HT1080 (cell line): Measurements from ENCODE around the gene CYTH1. TPM values are rescaled to one million over a fixed set of nuclear protein-coding genes. Genes with fewer than 3 reads are reported as not detected.

Experiments used
- DNase-seq: peaks from one replicate; pipeline ENCODE4 v3.0.0-alpha.2; 2015; ENCODE audit warnings: low read depth
- total RNA-seq: library from RNA; depleted of rRNA; stranded (reverse); fragments of >200 nt; shearing (Covaris generic); gene quantifications from 2 replicates; pipeline ENCODE4 v1.2.3, GENCODE V29; 2014

Gene CYTH1
- total RNA-seq, 1 experiment from 2014 or later: 13.4 TPM

DNA sequence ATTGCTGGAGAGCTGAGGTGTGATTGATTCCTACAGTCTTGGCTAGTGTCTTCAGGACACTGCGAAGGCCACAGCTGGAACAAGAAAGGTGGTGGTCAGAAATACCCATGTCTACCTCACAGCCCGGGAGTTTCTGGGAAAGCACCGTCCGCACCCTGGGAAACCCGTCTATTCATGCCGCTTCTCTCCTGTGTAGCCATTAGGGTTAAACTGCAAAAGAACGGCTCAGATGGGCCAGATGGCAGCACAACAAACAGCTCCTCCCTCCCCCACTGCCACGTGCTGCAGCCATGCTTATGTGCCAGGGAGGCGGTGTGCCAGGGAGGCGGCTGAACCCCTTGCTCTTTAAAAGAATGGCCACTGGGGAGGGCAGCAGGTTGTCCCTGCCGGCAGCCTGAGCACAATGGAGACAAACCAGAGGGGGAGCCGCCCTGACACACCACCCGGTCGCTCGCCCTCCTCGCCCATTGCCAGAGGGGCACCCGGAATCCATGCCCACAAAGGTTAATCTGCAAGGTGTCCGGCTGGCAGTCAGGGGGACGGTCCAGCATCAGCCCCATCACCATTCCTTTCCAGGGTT lies 65.2 kb downstream of the CYTH1 start:
- no peak for DNase-seq

DNA sequence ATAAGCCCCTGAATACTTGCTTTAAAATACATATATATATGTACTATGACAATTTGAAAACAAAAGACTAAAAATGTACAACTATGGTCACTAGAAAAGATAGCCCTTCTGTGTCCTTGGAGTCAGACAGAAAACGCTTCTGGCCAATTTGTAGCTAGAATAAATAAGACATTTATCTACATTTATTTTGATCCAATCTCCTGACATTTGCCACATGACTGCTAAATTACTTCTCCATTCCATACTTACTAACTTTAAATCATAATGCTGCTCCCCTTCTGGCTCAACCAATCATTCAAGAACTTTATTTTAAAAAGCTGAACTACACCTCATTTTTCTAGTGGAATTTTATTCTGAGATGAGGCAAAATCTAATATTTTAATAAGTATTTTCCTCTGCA lies 65.8 kb downstream of the CYTH1 start:
- no peak for DNase-seq

DNA sequence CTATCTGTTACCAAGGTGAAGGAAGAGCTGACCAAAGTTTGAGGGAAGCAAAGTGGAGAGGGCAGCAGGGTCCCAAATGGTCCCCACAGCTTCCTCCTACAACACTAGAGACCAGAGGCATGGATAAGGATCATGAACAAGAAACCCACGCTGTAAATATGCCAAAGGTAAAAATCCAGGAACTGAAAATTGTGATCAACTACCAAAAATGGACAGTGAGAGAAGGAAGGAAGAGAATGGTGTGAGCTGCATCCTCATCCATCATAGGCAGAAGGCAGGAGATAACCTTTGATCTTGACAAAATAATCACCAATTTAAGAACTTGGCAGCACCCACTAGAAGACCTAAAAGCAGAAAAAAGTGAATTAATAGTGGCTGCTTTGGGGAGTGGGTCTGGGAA lies 66.2 kb downstream of the CYTH1 start:
- no peak for DNase-seq

DNA sequence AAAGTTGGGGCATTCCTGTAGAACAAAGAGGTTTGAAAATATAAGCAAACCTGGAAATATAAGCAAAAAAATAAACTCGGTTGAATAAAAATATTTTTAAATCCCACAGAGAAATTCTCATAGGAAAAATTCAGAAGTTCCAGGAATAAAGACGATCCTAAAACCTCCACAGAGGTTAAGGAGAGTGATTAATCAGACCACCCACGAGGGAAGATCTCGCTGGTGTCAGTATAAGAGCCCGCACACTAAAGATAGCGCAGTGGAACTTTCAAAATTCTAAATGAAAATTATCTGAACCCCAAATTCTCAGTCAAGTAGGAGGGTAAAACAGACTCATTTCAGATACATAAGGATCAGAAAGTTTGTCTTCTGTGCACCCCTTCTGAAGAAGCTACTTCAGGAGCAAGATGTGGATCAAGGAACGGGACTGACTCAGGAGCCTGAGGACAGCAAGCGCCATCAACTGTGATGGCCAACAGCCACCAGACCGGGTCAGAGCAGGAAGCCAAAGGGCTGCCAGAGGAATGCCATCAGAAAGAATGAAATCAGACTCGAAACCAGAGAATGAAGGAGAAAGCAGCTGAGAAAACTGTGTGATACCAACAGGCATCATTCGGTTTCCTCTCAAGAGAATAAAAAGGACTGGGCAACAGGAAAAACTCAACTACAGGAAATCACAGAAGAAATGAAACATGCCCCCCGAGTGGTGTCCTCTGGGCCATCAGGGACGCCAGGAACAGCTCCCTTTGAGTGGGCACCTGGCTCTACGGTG lies 66.9 kb downstream of the CYTH1 start:
- DNase-seq: no peak

DNA sequence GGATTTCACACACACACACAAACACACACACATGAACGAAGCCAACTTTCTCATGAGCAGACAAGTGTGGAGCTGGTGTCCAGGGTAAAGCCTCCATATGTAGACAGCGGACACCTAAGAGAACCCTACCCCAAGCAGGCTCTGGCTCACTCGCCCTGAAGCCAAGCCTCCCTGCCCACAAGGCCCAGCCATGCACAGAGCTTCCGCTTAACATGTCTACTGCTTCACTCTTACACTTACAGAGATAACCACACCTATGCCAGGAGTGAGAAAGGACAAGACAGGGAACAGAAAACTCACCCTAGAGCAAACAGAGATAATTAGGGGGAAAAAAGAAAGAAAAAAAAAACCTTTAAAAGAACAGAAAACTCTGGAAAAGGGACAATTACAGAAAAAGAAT lies 67.5 kb downstream of the CYTH1 start:
- DNase-seq: no peak

DNA sequence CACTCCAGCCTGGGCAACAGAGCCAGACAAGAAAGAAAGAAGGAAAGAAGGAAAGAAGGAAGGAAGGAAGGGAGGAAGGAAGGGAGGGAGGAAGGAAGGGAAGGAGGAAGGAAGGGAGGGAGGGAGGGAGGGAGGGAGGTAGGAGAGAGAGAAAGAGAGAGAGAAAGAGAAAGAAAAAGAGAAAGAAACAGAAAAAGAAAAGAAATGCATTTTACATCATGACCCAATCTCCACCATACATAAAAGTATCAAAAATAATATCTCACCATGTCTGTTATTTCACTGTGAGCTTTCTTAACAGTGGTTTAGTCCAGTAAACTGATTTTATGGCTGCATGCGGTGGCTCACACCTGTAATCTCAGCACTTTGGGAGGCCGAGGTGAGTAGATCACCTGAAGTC lies 70.0 kb downstream of the CYTH1 start:
- no peak for DNase-seq

DNA sequence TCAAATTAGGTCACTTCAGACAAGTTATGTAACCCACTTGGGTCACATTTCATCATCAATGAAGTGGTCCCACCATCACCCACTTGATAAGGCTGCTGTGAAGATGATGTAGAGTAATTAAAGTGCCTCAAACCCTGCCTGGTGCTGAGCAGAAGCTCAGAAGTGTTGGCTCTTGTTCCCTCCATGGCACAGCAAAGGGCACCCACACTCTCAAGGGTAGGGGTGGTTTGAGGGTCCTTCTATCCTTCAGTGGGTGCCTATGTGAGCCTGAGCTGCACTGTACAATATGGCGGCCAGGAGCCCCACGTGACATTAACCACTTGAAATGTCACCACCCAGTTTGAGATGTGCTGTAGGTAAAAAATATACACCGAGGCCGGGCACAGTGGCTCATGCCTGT lies 71.5 kb downstream of the CYTH1 start:
- no peak for DNase-seq

DNA sequence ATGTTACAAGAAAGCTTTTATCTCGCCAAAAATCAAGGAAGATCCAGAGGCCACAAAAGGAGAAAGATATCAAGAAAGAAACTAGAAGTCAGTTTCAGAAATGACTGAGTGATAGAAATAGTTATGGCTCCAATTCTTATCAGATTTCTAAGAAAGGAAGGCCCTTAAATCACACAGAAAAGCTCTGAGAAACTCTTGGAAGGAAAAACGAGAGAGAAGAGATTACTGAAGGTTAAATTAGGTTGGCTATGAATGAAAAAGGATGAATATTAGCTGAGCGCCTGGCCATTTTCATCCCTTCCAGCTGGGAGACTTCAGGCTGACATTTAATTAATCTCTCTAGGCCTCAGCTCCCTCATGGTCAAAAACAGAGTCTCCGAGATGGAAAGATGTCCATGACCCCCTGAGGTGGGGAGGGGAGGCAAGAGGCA lies 72.3 kb downstream of the CYTH1 start:
- no peak for DNase-seq

DNA sequence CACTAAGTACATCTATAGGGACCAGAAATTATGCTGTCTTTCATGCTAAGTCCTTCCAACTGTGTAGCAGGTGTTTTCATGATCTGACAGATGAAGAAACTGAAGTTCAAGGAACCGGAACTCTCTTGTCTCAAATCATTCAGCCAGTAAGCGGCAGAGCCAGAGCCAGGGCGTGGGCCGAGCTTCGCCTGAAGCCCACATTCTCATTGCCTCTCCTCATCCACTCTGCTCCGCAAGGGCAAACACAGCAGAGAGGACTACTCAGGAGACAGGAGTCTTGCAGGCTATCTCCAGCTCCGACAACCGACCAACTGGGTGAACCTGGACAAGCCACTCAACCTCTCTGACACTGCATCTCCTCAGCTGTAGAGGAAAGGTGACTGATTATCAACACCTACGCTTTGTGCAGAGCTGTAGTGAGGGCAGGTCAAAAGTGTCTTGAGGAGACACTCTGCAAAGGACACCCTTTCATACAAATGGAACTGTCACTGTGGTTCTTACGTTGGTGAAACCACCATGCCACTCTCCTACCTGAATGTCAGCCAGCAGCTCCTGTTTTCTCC lies 72.9 kb downstream of the CYTH1 start:
- DNase-seq: no peak

DNA sequence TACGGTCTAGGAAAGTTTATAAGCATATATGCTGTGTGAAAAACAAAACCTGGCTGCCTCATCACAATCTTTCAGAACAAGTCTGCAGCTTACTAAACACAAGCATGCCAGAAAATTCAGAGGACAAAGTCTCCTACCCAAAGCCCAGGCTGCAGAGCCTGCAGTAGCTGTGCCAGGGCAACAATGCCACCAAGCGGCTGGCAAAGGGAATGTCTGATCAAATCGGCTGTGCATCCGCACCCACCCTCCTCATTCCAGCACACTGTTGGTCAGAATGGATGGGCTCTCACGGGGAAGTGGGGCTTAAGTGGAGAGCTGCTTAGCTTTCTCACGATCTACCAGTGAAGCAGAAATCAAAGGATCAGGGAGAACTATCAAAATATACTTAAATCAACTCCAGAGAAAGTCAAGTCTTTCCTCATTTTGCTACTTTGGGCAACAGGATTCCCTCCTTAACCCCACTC lies 73.5 kb downstream of the CYTH1 start:
- peak; percentile 66 for DNase-seq

DNA sequence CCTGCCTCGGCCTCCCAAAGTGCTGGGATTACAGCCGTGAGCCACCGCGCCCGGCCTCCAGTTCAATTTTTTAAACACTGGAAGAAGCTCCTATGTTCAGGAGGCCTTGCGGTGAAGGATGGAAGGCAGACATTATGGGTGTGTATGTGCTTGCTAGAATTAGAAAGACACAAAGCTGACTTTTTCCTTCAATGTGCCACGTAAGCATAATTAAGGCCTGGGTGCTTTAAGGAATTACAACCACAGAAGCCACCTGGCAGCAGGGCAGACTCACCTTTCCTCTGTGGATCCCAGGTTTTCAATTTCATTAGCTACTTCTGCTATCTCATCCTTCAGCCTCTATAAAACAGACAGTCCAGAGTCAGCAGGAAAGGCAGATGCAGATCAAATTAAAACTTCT lies 74.2 kb downstream of the CYTH1 start:
- DNase-seq: no peak

DNA sequence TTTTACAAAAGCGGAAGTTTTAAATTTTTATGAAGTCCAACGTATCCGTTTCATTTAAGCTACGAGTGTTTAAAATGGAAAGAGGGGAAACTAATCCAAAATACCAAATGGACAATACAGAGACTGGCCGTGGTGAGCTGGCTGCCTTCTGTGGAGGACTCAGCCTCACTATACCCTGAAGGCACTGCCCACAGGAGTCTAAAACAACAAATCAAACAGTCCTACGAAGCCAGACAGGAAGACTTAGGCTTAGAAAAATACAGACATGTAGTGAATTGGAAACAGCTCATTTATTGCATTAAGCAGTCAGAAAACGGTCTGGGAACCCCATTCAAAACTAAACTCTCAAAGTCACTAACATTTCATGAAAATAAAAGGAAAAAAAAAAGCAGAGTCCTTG lies 75.1 kb downstream of the CYTH1 start:
- no peak for DNase-seq

DNA sequence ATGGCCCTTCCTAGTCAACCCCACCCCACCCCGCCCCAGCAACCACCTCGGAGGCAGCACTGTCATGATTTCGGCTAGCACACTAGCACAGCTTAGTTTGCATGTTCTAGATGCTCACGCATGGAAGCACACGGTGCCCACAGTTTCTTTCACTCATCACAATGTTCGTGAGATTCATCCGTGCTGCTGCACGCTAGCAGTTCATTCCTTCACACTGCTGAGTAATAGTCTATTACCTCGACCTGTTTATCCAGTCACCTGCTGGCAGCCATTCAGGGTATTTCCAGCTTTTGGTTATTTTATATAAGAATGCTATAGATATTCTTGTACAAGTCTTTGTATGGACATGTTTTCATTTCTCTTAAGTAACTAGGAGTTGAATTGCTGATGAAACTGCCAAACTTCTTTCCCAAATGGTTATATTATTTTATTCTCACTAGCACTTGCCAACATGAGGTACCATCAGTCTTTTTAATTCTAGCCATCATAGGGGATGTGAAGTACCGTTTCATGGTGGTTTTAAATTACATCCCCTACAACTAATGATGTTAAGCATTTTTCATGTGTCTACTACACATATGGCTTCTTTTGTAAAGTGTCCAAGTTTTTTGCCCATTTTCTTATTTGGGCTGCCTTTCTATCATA lies 75.7 kb downstream of the CYTH1 start:
- DNase-seq: no peak

DNA sequence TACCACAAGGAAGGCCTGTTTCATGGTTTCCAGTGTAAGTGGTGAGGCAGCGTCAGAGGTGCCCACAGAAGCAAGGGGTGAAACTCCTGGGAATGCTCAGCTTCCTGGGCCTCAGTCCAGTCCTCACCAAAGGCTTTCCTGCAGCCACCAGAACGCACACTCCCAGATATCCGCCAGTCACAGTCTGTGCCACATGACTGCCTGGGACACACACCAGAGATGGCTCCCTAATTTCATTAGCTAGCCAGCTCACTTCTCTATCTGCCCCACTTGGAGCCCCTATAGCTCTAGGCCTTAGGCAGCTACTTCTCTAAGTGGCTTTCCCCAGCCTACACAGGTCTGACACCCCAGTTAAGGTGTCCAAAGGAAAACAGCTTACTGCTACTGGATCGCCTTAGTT lies 77.0 kb downstream of the CYTH1 start:
- no peak for DNase-seq

DNA sequence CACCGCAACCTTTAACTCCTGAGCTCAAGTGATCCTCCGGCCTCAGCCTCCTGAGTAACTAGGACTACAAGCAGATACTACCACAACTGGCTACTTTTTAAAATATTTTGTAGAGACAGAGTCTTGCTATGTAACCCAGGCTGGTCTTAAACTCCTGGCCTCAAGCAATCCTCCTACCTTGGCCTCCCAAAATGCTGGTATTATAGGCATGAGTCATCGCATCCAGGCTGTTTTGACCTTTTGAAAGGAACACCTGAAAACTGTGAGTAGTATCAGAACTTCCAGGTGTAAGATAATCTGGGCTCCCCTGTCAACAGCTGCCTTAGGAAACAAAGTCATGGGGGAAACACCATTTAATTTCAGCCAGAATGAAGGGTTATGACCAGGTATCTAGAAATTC lies 77.5 kb downstream of the CYTH1 start:
- no peak for DNase-seq

DNA sequence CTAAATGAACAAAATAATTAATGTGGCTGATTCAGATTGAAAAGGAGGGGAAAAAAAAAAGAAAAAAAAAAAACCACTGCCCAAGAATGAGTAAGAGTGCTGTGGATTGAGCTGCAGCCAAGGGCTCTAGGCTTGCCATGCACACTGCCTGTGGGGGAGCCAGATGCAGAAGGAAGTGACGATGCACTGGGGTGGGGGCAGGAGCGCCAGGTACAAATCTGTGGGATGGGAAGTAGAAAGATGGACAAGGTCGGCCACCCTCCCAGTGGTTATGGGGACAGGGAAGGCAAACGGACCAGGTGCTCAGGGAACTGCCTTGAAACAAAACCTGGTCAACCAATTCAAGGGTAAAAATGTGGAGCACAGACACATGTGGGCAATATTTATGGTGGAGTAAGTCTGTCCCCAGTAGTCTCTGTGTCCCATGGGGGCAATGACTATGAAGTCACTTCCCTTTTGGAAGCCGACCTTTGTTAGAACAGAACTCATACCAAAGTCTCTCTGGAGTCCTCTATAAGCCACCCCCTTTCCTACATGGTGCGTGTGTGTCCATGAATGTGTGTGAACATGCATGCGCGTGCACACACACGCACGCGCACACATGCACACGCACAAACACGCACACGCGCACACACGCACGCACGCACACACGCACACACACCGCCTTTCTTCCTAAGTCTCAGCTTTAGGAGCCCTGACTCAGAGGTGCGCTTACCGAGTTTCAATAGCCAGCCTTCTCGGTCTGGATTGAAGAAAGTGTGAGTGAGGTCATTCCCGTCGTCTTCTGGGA lies 84.3 kb downstream of the CYTH1 start:
- peak; percentile 62 for DNase-seq

DNA sequence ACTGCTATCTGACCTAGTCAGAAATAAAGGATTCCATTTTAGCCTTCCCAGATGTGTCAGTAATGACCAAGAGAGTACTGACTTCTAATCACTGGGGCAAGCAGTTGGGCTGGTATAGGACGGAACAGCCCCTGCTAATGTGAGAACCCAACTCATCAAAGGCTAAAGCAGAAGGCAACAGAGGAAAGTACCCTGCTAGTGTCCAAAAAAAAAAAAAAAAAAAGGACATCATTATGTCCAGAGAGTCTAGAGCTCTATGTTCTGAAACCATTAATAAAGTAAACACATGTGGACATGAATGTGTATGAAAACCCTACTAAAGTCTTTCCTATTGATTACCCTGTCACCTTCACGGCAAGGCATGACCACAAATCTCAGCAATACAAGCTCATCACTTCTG lies 85.0 kb downstream of the CYTH1 start:
- DNase-seq: no peak

DNA sequence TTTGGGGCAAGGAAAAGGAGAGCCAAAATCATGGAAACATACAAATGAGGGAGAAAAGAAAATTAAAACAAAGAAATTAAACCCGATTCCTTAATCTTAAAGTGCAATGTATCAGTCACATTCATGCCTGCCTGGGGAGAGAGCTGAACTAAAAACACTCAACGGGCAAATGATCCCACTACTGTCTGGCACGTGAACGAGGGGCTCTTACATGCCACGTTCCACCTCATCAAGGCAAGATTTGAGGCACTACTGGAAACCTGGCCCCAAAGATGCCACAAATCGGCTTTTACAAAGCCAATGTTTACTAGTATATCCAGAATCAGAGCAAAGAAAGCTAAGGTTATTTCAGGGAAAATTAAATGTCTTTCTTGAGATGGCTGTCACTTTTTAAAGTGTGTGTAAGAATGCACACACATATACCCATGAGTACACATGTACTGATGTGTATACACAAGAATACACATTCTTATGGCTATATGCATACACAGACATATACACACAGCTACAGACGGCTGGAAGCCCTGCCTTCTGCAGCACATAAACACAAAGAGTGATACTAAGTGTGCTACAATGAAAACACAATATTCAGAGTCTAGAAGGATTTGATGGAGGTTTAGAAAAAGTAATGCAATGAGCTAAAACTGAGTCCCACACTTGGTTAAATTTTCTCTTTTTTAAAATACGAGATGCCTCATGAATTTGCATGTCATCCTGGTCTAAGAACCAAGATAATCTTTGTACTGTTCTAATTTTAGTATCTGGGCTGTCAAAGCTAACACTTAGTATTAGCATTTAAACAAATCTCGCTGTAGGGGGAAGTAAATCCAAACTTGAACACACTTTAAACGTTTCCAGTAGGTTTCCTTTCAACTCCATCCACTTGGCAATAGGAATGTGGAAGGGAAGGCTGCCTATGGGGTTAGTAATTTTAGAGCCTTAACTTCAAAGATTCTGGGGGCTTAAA lies 85.8 kb downstream of the CYTH1 start:
- DNase-seq: no peak

DNA sequence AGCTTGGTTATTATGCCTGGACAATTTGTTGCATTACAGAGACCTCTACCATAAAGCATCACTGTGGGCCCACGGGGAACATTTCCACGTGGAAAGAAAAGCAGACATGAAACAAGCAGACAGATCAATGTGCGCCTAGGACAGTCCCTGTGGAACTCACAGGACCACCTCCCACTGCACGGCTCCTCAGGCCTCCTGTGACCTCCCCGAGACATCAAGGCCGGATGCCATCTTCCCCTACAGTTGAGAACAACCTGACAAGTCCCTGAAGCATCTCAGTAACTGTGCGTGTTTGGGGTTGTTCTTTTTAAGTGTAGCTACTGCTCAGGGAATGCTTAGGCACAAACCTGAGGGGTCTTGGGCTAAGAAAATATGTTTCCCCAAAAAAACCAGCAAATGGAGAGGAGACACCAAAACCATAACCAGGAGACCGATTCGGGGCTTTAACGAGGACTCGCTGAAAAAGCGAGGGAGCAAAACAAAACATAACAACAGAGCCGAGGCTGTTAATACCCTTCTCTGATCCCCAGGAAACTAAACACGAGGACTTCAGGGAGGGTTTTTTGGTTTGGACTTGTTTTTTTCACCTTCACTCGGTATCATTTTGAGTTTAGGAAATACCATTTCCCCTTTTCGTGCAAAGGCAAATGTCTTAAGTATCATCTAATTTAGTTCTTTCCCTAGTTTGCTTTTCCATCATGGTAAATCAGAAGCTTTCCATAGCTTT lies 87.1 kb downstream of the CYTH1 start:
- DNase-seq: no peak
